Endothelial cell of umbilical vein (primary cell): ENCODE results near the gene GINS3. TPM values are rescaled to one million over a fixed set of nuclear protein-coding genes. Genes with fewer than 3 reads are reported as not detected.

Experiments used
- BruUV-seq: library from RNA; stranded (reverse); fragments of 400-500 nt; replicated peaks from 2 replicates; lab custom pipeline; 2021; lab: Mats Ljungman, UMichigan
- CTCF ChIA-PET: fragments of 300-600, 350-600 bp; sonication (Branson Sonifier 250); formaldehyde crosslinking; loops from one replicate; lab custom pipeline; 2021; ENCODE audit warnings: antibody characterized with exemption, inconsistent platforms; lab: Charles Lee
- POLR2A ChIA-PET: fragments of 300-600, 350-600 bp; sonication (Branson Sonifier 250); formaldehyde crosslinking; loops from one replicate; lab custom pipeline; 2021; ENCODE audit warnings: antibody characterized with exemption, inconsistent platforms; lab: Charles Lee
- DNase-seq: peaks from one replicate; pipeline ENCODE4 v3.0.0-alpha.2; 2011; ENCODE audit warnings: low read depth, low spot score
- FAIRE-seq: peaks from 2 replicates; lab custom pipeline; 2011; peaks lifted over from hg19 to GRCh38; lab: Jason Lieb, UNC
- H2AFZ ChIP-seq: 2 replicates; pipeline ENCODE4 v1.6.0; 2012; ENCODE audit warnings: low read depth, low read length, control low read depth, inconsistent platforms
- H3K27ac ChIP-seq: 2 replicates; pipeline ENCODE4 v1.5.1; 2011; ENCODE audit warnings: low read depth, mild to moderate bottlenecking, control low read depth, low read length, moderate library complexity; ENCODE audit not compliant: insufficient read depth
- H3K27me3 ChIP-seq, 2 experiments: 2 replicates each; pipeline versions ENCODE4 v1.6.0 to v1.6.1; 2011; ENCODE audit warnings: low read length in 2 of 2, mixed read lengths in 1 of 2; ENCODE audit not compliant: control insufficient read depth in 2 of 2, insufficient read depth in 2 of 2
- H3K36me3 ChIP-seq, 2 experiments: 2 replicates in 1 of 2; 3 replicates in 1 of 2; pipeline ENCODE4 v1.5.1; 2011; ENCODE audit warnings: low read length in 2 of 2, mild to moderate bottlenecking in 1 of 2, moderate library complexity in 1 of 2; ENCODE audit not compliant: control insufficient read depth in 2 of 2, insufficient read depth in 2 of 2; ENCODE audit errors: extremely low read depth in 1 of 2
- H3K4me1 ChIP-seq: 3 replicates; pipeline ENCODE4 v1.5.1; 2011; ENCODE audit warnings: mild to moderate bottlenecking, low read length; ENCODE audit not compliant: control insufficient read depth, insufficient read depth; ENCODE audit errors: extremely low read depth
- H3K4me2 ChIP-seq: 2 replicates; pipeline ENCODE4 v1.6.1; 2011; ENCODE audit warnings: low read length, control low read depth, mixed read lengths; ENCODE audit not compliant: insufficient read depth
- H3K4me3 ChIP-seq, 3 experiments: fragments of 200-600 bp in 1 of 3; sonication (generic), shearing (Covaris generic) in 1 of 3; replicated peaks in 1 of 3; 2 replicates each; pipeline ENCODE4 v1.5.1; 2011 to 2016; ENCODE audit warnings: control low read depth in 3 of 3, low read length in 3 of 3, mild to moderate bottlenecking in 2 of 3, inconsistent platforms in 1 of 3, low read depth in 1 of 3, moderate library complexity in 1 of 3; ENCODE audit not compliant: insufficient read depth in 1 of 3
- H3K79me2 ChIP-seq: 2 replicates; pipeline ENCODE4 v1.6.0; 2012; ENCODE audit warnings: low read length, inconsistent platforms; ENCODE audit not compliant: control insufficient read depth, insufficient read depth
- H3K9ac ChIP-seq: replicated peaks from 2 replicates; pipeline ENCODE3; 2011; ENCODE audit warnings: low read length, control low read depth; ENCODE audit not compliant: insufficient read depth; ENCODE audit errors: extremely low read depth
- H3K9me1 ChIP-seq: replicated peaks from 3 replicates; pipeline ENCODE4 v1.6.0; 2011; ENCODE audit warnings: mild to moderate bottlenecking, low read length; ENCODE audit not compliant: control insufficient read depth, insufficient read depth; ENCODE audit errors: extremely low read depth
- H3K9me3 ChIP-seq: replicated peaks from 2 replicates; pipeline ENCODE4 v1.5.1; 2012; ENCODE audit warnings: low read length, inconsistent platforms; ENCODE audit not compliant: control insufficient read depth, insufficient read depth
- H4K20me1 ChIP-seq: replicated peaks from 2 replicates; pipeline ENCODE3; 2011; ENCODE audit warnings: mild to moderate bottlenecking, low read length; ENCODE audit not compliant: control insufficient read depth, insufficient read depth; ENCODE audit errors: extremely low read depth
- CTCF ChIP-seq, 2 donors: IDR thresholded peaks; 1 replicate in 1 of 2; 2 replicates in 1 of 2; pipeline ENCODE4 v1.5.1; 2011; ENCODE audit warnings: low read length in 2 of 2, mild to moderate bottlenecking in 2 of 2, moderate library complexity in 2 of 2, control low read depth in 1 of 2, inconsistent platforms in 1 of 2, low read depth in 1 of 2; ENCODE audit not compliant: insufficient read depth in 1 of 2; ENCODE audit errors: extremely low read depth in 1 of 2
- EZH2 ChIP-seq: IDR thresholded peaks from 2 replicates; pipeline ENCODE4 v1.6.1; 2012; ENCODE audit warnings: borderline replicate concordance, low read depth, mild to moderate bottlenecking, moderate library complexity, low read length, inconsistent platforms; ENCODE audit not compliant: severe bottlenecking
- FOS ChIP-seq: IDR thresholded peaks from 2 replicates; pipeline ENCODE4 v1.6.1; 2011; ENCODE audit warnings: mild to moderate bottlenecking, low read length, moderate library complexity, borderline replicate concordance; ENCODE audit not compliant: insufficient read depth
- GATA2 ChIP-seq: IDR thresholded peaks from 2 replicates; pipeline ENCODE4 v1.7.0; 2011; ENCODE audit warnings: low read depth, mild to moderate bottlenecking, moderate library complexity, mixed read lengths, low read length; ENCODE audit not compliant: insufficient read length, insufficient read depth
- JUN ChIP-seq: IDR thresholded peaks from 2 replicates; pipeline ENCODE4 v1.6.1; 2011; ENCODE audit warnings: borderline replicate concordance, low read depth; ENCODE audit not compliant: insufficient read length, insufficient read depth
- MAX ChIP-seq: IDR thresholded peaks from 2 replicates; pipeline ENCODE4 v1.6.1; 2011; ENCODE audit not compliant: insufficient read depth, insufficient read length
- MYC ChIP-seq: IDR thresholded peaks from one replicate; pipeline ENCODE4 v1.6.1; 2011; ENCODE audit warnings: mild to moderate bottlenecking, low read depth, low read length
- POLR2A ChIP-seq: IDR thresholded peaks from 2 replicates; pipeline ENCODE4 v1.6.1; 2012; ENCODE audit warnings: low read depth, mild to moderate bottlenecking, control low read depth, low read length
- POLR2AphosphoS5 ChIP-seq: IDR thresholded peaks from 2 replicates; pipeline ENCODE4 v1.6.1; 2012; ENCODE audit warnings: low read depth, mild to moderate bottlenecking, control low read depth, low read length, moderate library complexity; ENCODE audit not compliant: insufficient read depth
- dilution Hi-C: fragments of 300-500 bp; cut with MboI; formaldehyde crosslinking; loops from one replicate; pipeline ENCODE4 v1.15.0; 2019; ENCODE audit warnings: low sequenced_read_pairs; ENCODE audit not compliant: extremely low pct_ligation_motif_present
- intact Hi-C: fragments of 100-400 bp; cut with micrococcal nuclease; formaldehyde crosslinking; loops from one replicate; pipeline ENCODE4 v1.10.0; 2022
- polyA plus RNA-seq, 4 experiments: library from polyadenylated mRNA; depleted of rRNA in 3 of 4; stranded (reverse) in 3 of 4; unstranded in 1 of 4; fragments of >200 nt; gene quantifications; 2 replicates each; pipeline versions ENCODE4 v1.2.1 to v1.2.3, GENCODE V29; 2011 to 2012; ENCODE audit warnings: missing spikeins in 1 of 4
- total RNA-seq: library from RNA; stranded (reverse); gene quantifications from 2 replicates; pipeline ENCODE4 v1.2.3, GENCODE V29; 2021

GINS3 gene
- total and polyA plus RNA-seq, 2 donors (not counting 3 experiments of a cell fraction or from before 2014, with no cell fraction given) = 17.2 to 24.1 TPM

- Histone ChIP-seq H3K4me1 (peaks cover 17% of the 10 kb centered on the region), H3K27ac (no peak overlapping the region), H3K4me3 (no peak overlapping the region), H4K20me1 (no peaks in the 10 kb centered on the region), H3K79me2 (no peaks in the 10 kb centered on the region), H3K9me1 (no peaks in the 10 kb centered on the region), H3K9ac (no peak overlapping the region), H3K9me3 (no peaks in the 10 kb centered on the region), H3K36me3 (no peaks in the 10 kb centered on the region), H3K4me2 (no peak overlapping the region), H2AFZ (no peak overlapping the region), H3K27me3 (no peaks in the 10 kb centered on the region)
- ChIA-PET POLR2A (interaction anchor here (1.0 kb wide), 1 partner anchor 713 kb away, joined by 4 read pairs; the partner anchor contains the start of gene KATNB1), CTCF (interaction anchor here (0.7 to 2.5 kb wide), 2 partner anchors 13 to 39 kb away, joined by 3 to 6 read pairs; no protein-coding TSS in a partner anchor)
- intact Hi-C loops = no loop called here
- TF ChIP-seq GATA2 (no peak), FOS (no peak), POLR2A (no peak), CTCF (IDR thresholded peaks at IDR 0.05; ENCODE audit: extremely low read depth in 1 of 2, insufficient read depth in 1 of 2, low read depth in 1 of 2, low read length in 2 of 2) (no peak), POLR2AphosphoS5 (no peak), MAX (no peak), MYC (no peak), JUN (no peak), EZH2 (no peak)
- dilution Hi-C loops = no loop called here
- FAIRE-seq (peak; percentile 49), DNase-seq (peak; percentile 73)
- BruUV-seq = no TSS peak
These were observed 56.6 kb downstream of the GINS3 start for GRCh38 chr16:58448890-58449289.
